Endodermal cell (in vitro differentiated cells): ENCODE data around the gene SULT1E1. TPM values are rescaled to one million over a fixed set of nuclear protein-coding genes. Genes with fewer than 3 reads are reported as not detected.

Source experiments
- DNase-seq: peaks from one replicate; pipeline ENCODE4 v3.0.0-alpha.2; 2017
- H3K27ac ChIP-seq: 2 replicates; pipeline ENCODE4 v1.5.1; 2013; ENCODE audit warnings: mild to moderate bottlenecking, low read depth, low read length, moderate library complexity
- H3K27me3 ChIP-seq: 2 replicates; pipeline ENCODE4 v1.6.1; 2013; ENCODE audit warnings: mild to moderate bottlenecking, low read length, moderate library complexity; ENCODE audit not compliant: insufficient read depth, control insufficient read depth, poor library complexity, severe bottlenecking
- H3K36me3 ChIP-seq: 2 replicates; pipeline ENCODE4 v1.7.0; 2013; ENCODE audit warnings: mild to moderate bottlenecking, low read length, moderate library complexity; ENCODE audit not compliant: control insufficient read depth, insufficient read depth
- H3K4me1 ChIP-seq: one replicate; pipeline ENCODE4 v1.7.0; 2013; ENCODE audit warnings: low read length; ENCODE audit not compliant: control insufficient read depth, insufficient read depth
- H3K4me3 ChIP-seq: 2 replicates; pipeline ENCODE4 v1.5.1; 2013; ENCODE audit warnings: mild to moderate bottlenecking, low read length, moderate library complexity
- H3K9ac ChIP-seq: 2 replicates; pipeline ENCODE4 v1.6.1; 2013; ENCODE audit warnings: mild to moderate bottlenecking, low read length, moderate library complexity; ENCODE audit not compliant: poor library complexity, severe bottlenecking; ENCODE audit errors: extremely low read depth
- H3K9me3 ChIP-seq: 2 replicates; pipeline ENCODE4 v1.6.1; 2013; ENCODE audit warnings: mild to moderate bottlenecking, low read length, moderate library complexity; ENCODE audit not compliant: control insufficient read depth
- H3K27ac Mint-ChIP-seq: 2 replicates; pipeline ENCODE4 v1.8.0; 2020; ENCODE audit warnings: mixed read lengths
- H3K27me3 Mint-ChIP-seq: 2 replicates; pipeline ENCODE4 v1.8.0; 2021; ENCODE audit warnings: mild to moderate bottlenecking, mixed read lengths; ENCODE audit not compliant: insufficient read depth
- H3K36me3 Mint-ChIP-seq: 2 replicates; pipeline ENCODE4 v1.8.0; 2020; ENCODE audit warnings: low read depth, mixed read lengths
- H3K4me1 Mint-ChIP-seq: 2 replicates; pipeline ENCODE4 v1.8.0; 2020; ENCODE audit warnings: mixed read lengths
- H3K4me3 Mint-ChIP-seq: 2 replicates; pipeline ENCODE4 v1.8.0; 2020; ENCODE audit warnings: mild to moderate bottlenecking, moderate library complexity, mixed read lengths
- H3K9me3 Mint-ChIP-seq: 2 replicates; pipeline ENCODE4 v1.8.0; 2020; ENCODE audit warnings: mild to moderate bottlenecking, mixed read lengths
- WGBS, 2 experiments: methylation state at CpG; one replicate each; pipeline versions ENCODE4 v1.1.5 to v1.1.7; 2013; ENCODE audit warnings: missing lambda C conversion rate in 2 of 2, mixed read lengths in 1 of 2; ENCODE audit not compliant: insufficient coverage in 1 of 2, insufficient read length in 1 of 2; 5-methylcytosine and 5-hydroxymethylcytosine counted together
- total RNA-seq, 2 donors: library from RNA; stranded (reverse); fragmentation: NEBNext Ultra II Directional in 1 of 2; extraction: Animal tissue kit (Norgen Biotek cat#: 25700) in 1 of 2; gene quantifications; 2 replicates in 1 of 2; 3 replicates in 1 of 2; pipeline ENCODE4 v1.2.1, GENCODE V29; 2021
- TF ChIP-seq, protein P1 (sequence below): fragments of 200-600 bp; sonication (generic); conservative IDR thresholded peaks from 2 replicates; pipeline ENCODE4 v1.5.0; 2021; ENCODE audit warnings: antibody characterized with exemption, mild to moderate bottlenecking

The SULT1E1 gene
- total RNA-seq, 2 donors from 2014 or later = not detected

DNA sequence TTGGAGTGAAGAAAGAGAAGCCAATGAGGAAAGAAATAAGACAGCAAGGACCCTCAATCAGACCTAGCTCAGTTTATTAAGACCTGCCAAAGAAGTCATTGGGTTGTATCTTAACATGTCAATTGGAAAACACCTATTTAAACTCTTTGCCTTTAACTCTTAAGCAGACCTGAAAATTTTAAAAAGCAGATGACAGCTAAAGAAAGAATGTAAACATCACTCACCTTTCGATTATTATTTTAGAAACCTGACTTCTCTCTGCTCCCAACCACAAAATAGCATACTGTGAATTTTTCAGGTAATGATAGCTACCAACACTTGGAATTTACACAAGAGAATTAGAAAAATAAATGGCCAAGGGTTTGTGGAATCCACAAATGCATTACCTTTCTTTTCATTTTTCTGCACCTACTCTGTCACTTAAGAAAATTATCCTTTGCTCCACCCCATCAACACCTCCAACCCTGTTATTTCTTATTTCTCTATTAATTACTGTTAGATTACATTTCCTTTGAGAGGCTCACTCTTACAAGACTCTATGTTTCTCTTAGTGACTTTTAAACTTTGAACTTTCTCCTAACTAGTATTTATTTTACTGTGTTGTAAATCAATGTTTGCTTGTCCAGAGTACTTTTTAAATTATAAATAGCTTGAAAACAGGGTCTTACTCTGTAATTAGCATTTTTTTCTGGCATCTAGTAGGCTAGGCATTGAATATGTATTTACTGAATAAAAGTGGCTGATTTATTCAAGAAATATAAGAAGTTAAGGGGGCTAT lies 765 bp upstream of the SULT1E1 start:
- H3K4me1 Mint-ChIP-seq = no peaks in the 10 kb centered on the region
- WGBS, 2 experiments = 78 to 88% methylated on average over 1 of the region's 1 CpG
- H3K9me3 ChIP-seq = no peaks in the 10 kb centered on the region
- H3K36me3 ChIP-seq = no peaks in the 10 kb centered on the region
- H3K4me1 ChIP-seq = no peaks in the 10 kb centered on the region
- H3K27me3 ChIP-seq = no peaks in the 10 kb centered on the region
- TF ChIP-seq, protein P1, sequence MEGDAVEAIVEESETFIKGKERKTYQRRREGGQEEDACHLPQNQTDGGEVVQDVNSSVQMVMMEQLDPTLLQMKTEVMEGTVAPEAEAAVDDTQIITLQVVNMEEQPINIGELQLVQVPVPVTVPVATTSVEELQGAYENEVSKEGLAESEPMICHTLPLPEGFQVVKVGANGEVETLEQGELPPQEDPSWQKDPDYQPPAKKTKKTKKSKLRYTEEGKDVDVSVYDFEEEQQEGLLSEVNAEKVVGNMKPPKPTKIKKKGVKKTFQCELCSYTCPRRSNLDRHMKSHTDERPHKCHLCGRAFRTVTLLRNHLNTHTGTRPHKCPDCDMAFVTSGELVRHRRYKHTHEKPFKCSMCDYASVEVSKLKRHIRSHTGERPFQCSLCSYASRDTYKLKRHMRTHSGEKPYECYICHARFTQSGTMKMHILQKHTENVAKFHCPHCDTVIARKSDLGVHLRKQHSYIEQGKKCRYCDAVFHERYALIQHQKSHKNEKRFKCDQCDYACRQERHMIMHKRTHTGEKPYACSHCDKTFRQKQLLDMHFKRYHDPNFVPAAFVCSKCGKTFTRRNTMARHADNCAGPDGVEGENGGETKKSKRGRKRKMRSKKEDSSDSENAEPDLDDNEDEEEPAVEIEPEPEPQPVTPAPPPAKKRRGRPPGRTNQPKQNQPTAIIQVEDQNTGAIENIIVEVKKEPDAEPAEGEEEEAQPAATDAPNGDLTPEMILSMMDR = no peak
- no peak for DNase-seq
- H3K9ac ChIP-seq = no peak overlapping the region
- no peaks in the 10 kb centered on the region for H3K36me3 Mint-ChIP-seq
- no peak overlapping the region for H3K27ac Mint-ChIP-seq
- no peak overlapping the region for H3K4me3 Mint-ChIP-seq
- H3K27ac ChIP-seq = no peak overlapping the region
- no peak overlapping the region for H3K4me3 ChIP-seq
- H3K27me3 Mint-ChIP-seq = no peaks in the 10 kb centered on the region
- no peaks in the 10 kb centered on the region for H3K9me3 Mint-ChIP-seq

DNA sequence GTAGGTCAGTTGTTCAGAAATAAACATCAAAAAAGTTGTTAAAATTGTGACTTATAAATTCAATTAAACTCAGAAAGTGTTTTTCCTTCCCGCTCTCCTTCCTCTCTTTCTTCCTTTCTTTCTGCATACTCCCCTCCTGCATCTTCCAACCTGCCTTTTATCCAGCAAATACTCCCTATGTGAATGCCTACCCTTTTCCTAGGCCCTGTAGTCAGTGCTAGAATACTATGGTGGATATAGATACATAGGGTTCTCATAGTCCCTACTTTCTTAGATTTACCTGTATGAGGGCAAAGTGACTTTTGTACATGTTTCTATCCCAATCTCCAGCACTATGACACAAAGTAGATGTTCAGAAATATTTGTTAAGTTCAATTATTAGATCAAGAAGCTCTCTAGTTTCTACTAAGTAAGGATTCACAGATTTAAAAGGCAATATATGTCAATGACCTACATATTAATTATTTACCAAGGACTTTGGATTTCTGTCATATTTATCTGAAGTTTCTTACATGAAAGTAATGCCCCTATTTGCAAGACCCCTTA lies 732 bp downstream of the SULT1E1 start:
- H3K4me1 ChIP-seq = no peaks in the 10 kb centered on the region
- no peaks in the 10 kb centered on the region for H3K4me1 Mint-ChIP-seq
- H3K27ac ChIP-seq = no peak overlapping the region
- no peaks in the 10 kb centered on the region for H3K27me3 ChIP-seq
- H3K36me3 ChIP-seq = no peaks in the 10 kb centered on the region
- 88% methylated on average over 1 of the region's 1 CpG; no CpG with 5 or more reads in 1 of the 2 experiments for WGBS, 2 experiments
- no peak for DNase-seq
- no peak overlapping the region for H3K9ac ChIP-seq
- H3K9me3 ChIP-seq = no peaks in the 10 kb centered on the region
- TF ChIP-seq, protein P1 = no peak
- H3K4me3 ChIP-seq = no peak overlapping the region
- no peaks in the 10 kb centered on the region for H3K36me3 Mint-ChIP-seq
- H3K4me3 Mint-ChIP-seq = no peak overlapping the region
- H3K27ac Mint-ChIP-seq = no peak overlapping the region
- H3K27me3 Mint-ChIP-seq = no peaks in the 10 kb centered on the region
- H3K9me3 Mint-ChIP-seq = no peaks in the 10 kb centered on the region

DNA sequence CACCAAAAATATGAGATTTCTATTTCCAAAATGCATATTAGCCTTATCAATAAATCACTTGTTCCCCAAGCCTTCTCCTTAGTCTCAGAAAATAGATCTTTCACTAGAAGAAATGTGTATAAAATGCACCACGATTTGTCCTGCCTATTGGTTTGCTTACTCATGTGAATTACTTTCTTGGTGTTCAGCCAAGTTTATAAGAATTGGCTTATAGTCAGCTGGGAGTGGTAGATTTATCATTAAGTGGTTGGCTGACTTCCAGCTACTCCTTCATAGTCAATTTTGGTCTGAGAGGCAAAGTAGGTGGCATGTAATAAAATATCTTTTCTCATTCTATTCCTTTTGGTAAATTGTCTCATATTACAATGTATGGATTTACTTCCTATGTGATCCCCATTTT lies 1.3 kb downstream of the SULT1E1 start:
- Histone ChIP-seq H3K27me3 (peaks cover 1% of the 10 kb centered on the region), H3K9me3 (no peaks in the 10 kb centered on the region), H3K36me3 (no peaks in the 10 kb centered on the region), H3K4me3 (no peak overlapping the region), H3K4me1 (no peaks in the 10 kb centered on the region), H3K27ac (no peak overlapping the region), H3K9ac (no peak overlapping the region)
- H3K4me3 Mint-ChIP-seq = no peak overlapping the region
- no peaks in the 10 kb centered on the region for H3K4me1 Mint-ChIP-seq
- H3K9me3 Mint-ChIP-seq = no peaks in the 10 kb centered on the region
- no peaks in the 10 kb centered on the region for H3K36me3 Mint-ChIP-seq
- 86% methylated on average over 1 of the region's 1 CpG; no CpG with 5 or more reads in 1 of the 2 experiments for WGBS, 2 experiments
- H3K27ac Mint-ChIP-seq = no peak overlapping the region
- DNase-seq = no peak
- H3K27me3 Mint-ChIP-seq = no peaks in the 10 kb centered on the region
- TF ChIP-seq, protein P1 = no peak
